ENCODE measurements around the gene RDH16.
"Not testable (repeated sequence)": the region's sequence is repeated elsewhere in the genome, so short reads cannot be mapped to it uniquely, and the experiment has no call there.

DNA sequence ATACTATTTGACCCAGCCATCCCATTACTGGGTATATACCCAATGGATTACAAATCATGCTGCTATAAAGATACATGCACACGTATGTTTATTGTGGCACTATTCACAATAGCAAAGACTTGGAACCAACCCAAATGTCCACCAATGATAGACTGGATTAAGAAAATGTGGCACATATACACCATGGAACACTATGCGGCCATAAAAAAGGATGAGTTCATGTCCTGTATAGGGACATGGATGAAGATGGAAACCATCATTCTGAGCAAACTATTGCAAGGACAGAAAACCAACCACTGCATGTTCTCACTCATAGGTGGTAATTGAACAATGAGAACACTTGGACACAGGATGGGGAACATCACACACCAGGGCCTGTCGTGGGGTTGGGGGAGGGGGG is 16.8 kb upstream of the RDH16 start:
- TF ChIP-seq CTCF (IDR thresholded peaks at IDR 0.05; ENCODE audit: extremely low read depth in 1 of 2, insufficient read depth in 1 of 2, low read depth in 1 of 2, low read length in 2 of 2); POLR2A (IDR thresholded peaks at IDR 0.05; ENCODE audit: low read depth, low read length); POLR2AphosphoS5 (IDR thresholded peaks at IDR 0.05; ENCODE audit: insufficient read depth, low read depth, low read length); MYC (IDR thresholded peaks at IDR 0.05; ENCODE audit: low read depth, low read length); EZH2 (IDR thresholded peaks at IDR 0.05; ENCODE audit: borderline replicate concordance, low read depth, low read length, severe bottlenecking); MAX (IDR thresholded peaks at IDR 0.05; ENCODE audit: insufficient read depth, insufficient read length): not testable (repeated sequence)
